ENCODE data around the gene DNAH17. TPM values are rescaled to one million over a fixed set of nuclear protein-coding genes. Genes with fewer than 3 reads are reported as not detected.

The DNAH17 gene
- total RNA-seq, 1 donor from 2014 or later = 0.22 TPM

DNA sequence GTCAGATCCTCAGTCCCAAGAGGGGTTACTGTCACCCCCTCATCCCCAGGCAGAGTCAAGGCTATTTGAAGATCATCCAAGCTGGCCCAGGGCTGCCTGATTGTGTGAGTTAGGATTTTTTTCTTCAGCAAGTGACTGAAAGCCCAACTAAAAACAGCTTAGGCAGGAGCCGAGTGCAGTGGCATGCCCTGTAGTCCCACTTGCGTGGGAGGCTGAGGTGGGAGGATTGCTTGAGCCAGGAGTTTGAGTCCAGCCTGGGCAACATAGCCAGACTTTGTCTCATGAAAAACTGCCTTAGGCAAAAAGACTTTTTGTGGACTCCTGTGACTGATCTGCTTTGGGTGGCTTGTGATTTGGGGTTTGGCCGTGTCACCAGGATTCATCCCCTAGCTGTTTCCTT is 178.8 kb downstream of the DNAH17 start:
- intact Hi-C loops (cut with micrococcal nuclease) = no loop called here

GRCh38 chr17:78397681-78398101 is 179.5 kb downstream of the DNAH17 start:
- intact Hi-C loops (cut with micrococcal nuclease) = no loop called here

DNA sequence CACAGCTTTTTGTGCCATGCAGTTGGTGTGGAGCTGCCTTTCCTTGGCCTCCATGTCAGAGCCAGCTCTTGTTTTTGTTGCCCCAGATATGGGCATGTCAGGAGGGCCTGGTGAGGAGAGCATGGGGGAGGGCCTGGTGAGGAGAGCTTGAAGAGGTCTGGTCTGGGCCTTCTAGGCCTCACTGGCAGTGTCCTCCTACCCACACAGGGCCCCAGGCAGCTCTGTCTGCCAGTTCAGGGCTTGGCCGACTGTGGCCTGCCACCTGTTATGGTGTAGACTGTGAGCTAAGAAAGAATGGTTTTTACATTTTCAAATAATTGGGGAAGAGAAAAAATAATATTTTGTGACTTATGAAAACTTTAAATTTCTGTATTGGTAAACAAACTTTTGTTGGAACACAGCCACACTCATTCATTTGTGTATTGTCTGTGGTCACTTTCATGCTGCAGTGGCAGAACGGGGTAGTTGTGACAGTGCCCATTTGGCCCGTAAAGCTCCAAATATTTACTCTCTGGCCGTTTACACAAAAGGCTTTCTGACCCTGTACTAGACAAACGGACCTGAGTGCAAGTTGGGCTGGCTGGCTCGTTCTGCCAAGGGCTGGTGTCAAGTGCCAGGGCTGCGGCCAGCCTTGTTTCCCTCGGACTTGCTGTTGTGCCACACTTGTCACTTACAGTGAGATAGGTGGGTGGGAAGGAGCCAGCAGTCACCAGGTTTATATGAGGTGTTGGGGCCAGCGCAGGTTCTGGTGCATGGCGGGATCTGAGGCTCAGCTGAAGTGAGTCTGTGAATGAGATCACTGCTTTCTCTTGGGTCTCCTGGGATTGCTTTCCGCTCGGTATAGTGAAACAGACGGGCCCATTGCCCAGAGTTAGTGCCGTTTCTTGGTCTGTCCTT is 180.5 kb downstream of the DNAH17 start:
- intact Hi-C loops (cut with micrococcal nuclease) = no loop called here

DNA sequence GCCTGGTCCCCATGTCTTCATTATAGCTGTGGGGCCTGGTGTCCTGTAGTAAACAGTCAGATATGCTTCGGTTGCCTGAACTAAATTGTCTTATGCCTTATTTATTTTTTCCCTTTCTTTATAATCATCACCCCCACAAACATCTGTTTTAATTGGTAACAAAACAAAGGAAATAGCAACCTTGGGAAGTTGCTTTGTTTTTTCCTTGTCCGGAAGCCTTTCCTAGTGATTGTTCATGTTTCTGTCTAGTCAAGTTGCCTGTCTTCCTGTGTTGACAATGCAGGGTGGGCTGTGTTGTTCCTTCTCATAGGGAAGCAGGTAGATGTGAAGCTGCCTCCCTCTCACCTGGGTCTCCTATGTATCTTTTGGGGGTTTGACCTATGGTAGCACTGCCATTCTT is 182.0 kb downstream of the DNAH17 start:
- intact Hi-C loops (cut with micrococcal nuclease) = no loop called here

GRCh38 chr17:78394209-78394608 is 183.0 kb downstream of the DNAH17 start:
- intact Hi-C loops (cut with micrococcal nuclease) = no loop called here

GRCh38 chr17:78393575-78393974 is 183.6 kb downstream of the DNAH17 start:
- intact Hi-C loops (cut with micrococcal nuclease) = no loop called here

- intact Hi-C loops (cut with micrococcal nuclease) = no loop called here
Measured at GRCh38 chr17:78392295-78392694, 184.9 kb downstream of the DNAH17 start.

GRCh38 chr17:78391843-78392242 is 185.4 kb downstream of the DNAH17 start:
- intact Hi-C loops (cut with micrococcal nuclease) = no loop called here

GRCh38 chr17:78391051-78391431 is 186.2 kb downstream of the DNAH17 start:
- intact Hi-C loops (cut with micrococcal nuclease) = no loop called here

- intact Hi-C loops (cut with micrococcal nuclease) = no loop called here
Measured at GRCh38 chr17:78390241-78391050, 186.8 kb downstream of the DNAH17 start.

DNA sequence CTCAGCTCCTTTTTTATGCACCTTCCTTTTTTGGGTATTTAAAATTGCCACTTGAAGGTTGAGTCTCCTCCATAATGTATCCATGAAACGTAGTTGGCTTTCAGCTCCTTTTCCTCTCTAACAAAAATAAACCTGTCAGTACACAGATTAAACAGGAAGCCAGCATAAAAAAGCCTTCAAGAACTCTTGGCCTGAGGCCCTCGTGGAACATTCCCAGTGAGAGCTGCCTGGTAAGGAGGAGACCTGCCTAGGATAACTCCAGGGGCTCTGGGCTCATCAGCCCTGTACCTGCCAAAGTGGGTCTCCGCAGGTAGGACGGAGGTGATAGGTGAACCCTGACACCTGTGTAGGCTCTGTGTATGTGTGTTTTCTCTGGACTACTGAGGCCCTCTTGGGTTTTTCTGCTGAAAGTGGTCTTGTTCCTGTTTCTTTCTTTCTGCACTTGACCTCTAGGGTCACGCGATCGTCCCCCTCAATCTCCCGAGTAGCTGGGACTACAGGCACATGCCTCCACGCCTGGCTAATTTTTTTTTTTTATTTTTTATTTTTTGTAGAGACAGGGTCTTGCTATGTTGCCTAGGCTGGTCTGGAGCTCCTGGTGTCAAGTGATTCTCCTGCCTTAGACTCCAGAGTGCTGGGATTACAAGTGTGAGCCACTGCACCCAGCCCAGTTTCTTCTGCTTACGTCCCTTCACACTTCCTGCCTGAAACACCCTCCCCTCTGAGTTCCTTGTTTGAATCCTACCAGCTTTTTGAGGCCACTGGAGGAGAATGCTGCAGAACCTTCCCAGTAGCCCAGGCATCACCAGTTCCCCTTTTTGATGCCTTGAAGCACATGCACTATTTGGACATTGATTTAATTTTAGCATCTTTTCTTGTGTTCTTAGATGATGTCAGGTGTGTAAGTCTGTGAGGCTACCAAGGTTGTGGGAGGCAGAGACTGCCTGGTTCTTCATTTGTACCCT is 188.9 kb downstream of the DNAH17 start:
- intact Hi-C loops (cut with micrococcal nuclease) = no loop called here

DNA sequence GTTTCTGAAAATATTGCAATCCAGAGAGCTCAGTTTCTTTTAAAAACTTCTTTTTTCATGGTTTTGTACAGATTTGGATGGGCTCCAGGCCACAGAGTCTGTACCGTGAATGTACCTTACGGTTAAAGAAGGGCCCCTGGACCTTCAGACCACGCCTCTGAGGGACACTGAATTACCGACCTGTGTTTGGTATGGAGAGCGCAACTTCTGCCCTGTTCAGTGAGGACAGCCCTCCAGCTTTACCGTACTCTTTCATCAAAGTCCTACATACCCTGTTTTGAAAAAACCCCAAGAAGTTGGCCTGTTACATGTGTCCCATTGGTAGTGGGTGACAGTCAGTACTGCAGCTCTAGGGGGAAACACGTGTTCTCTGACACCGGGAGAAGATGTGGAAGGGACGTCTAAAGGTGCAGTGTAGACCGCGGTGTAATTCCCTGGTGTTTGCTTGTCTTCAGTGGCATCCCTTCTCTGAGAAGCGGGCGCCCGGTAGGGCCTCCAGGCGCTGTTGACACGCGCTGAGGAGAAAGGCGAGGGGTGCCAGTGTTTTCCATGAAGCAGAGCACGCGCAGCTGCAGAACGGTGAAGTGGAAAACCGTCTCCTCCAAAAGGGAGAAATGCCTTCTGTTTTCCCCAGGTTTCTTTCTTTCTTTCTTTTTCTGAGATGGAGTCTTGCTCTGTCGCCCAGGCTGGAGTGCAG is 192.6 kb downstream of the DNAH17 start:
- intact Hi-C loops (cut with micrococcal nuclease) = no loop called here

- intact Hi-C loops (cut with micrococcal nuclease) = no loop called here
Measured at GRCh38 chr17:78383725-78384471, 193.3 kb downstream of the DNAH17 start.

DNA sequence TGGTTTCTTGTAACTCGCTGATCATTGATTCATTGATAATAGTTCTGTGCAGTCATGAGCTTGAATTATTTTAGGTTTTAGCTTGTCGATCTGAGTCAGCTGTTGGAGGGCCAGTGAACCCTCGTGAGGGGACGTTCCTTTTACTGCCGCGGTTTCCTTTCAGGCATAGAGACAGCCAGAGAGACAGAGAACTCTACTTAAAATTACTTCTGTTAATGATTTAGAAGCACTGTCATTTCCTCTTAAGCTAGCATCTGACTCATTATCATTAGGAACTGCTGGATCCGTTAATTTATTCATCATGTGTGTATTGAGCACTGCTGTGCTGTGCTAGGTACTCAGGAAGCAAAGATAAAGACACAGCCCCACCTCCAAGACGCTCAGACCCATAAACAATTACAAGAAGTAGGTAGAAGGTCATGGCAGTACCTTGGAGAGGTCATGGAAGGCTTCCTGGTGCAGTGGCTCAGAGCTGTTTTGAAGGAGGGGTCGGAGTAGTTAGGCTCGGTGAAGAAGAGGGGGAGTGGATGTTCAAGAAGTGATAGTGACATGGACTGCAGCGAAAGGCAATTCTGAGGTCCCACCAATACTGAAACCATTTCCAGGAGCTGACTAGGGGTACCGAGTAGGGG is 195.5 kb downstream of the DNAH17 start:
- intact Hi-C loops (cut with micrococcal nuclease) = no loop called here

GRCh38 chr17:78380370-78380769 is 196.8 kb downstream of the DNAH17 start:
- intact Hi-C loops (cut with micrococcal nuclease) = no loop called here

DNA sequence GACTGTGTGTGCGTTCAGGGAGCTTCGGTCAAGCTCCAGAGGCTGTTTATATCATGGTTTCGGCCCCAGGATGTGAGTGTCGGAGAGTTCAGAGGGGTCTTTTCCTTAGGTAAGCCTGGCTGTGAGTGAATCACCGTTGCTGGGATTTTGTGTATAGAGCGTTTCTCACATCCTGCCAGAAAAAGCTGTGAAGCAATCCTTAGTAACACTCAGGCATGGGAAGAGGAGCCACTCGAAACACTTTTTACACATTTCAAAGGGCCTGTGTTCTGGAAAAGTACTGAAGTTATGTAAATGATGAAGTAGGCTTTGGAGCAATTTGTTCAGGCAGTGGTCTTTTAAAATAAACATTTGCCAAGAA is 198.1 kb downstream of the DNAH17 start:
- intact Hi-C loops (cut with micrococcal nuclease) = loop anchor here (2.0 kb wide), 1 partner anchor 124 kb away; no protein-coding TSS in a partner anchor

GRCh38 chr17:78378225-78379130 is 198.7 kb downstream of the DNAH17 start, which contains the start of gene PGS1:
Gene PGS1, plus strand, starts transcription at chr17:78378649. Its CDS starts 17 bp downstream, at chr17:78378666.
- intact Hi-C loops (cut with micrococcal nuclease) = loop anchor here (1.0 to 2.0 kb wide), 2 partner anchors 18 to 124 kb away; partner anchors contain the start of gene SOCS3

GRCh38 chr17:78377858-78378224 is 199.4 kb downstream of the DNAH17 start:
- intact Hi-C loops (cut with micrococcal nuclease) = loop anchor here (1.0 to 2.0 kb wide), 2 partner anchors 18 to 123 kb away; partner anchors contain the start of gene SOCS3

Data from T-helper 1 cell treated with Interleukin-12 subunit alpha and Interleukin-12 subunit beta and Interleukin-4 antibody, amounts not matched to agents 30 ng/mL and 1 ng/mL, for 36 hours (primary cell).